D721Med (cell line): ENCODE results near the gene HAPLN2.

ENCODE experiments used
- DNase-seq: peaks from one replicate; pipeline ENCODE4 v3.0.0; 2011; ENCODE audit warnings: low spot score; ENCODE audit not compliant: insufficient read length
- FAIRE-seq: peaks from 2 replicates; lab custom pipeline; 2011; peaks lifted over from hg19 to GRCh38; lab: Jason Lieb, UNC
- TF ChIP-seq, protein P1 (sequence below): IDR thresholded peaks from 2 replicates; pipeline ENCODE4 v1.5.1; 2012; ENCODE audit warnings: mild to moderate bottlenecking, control low read depth; ENCODE audit not compliant: insufficient read depth; ENCODE audit errors: missing control alignments

The HAPLN2 gene

GRCh38 chr1:156618853-156619581, at the start of gene HAPLN2:
Gene HAPLN2 (plus strand): TSS chr1:156619415. CDS start chr1:156623491, 4,076 bp downstream.
- TF ChIP-seq, protein P1, sequence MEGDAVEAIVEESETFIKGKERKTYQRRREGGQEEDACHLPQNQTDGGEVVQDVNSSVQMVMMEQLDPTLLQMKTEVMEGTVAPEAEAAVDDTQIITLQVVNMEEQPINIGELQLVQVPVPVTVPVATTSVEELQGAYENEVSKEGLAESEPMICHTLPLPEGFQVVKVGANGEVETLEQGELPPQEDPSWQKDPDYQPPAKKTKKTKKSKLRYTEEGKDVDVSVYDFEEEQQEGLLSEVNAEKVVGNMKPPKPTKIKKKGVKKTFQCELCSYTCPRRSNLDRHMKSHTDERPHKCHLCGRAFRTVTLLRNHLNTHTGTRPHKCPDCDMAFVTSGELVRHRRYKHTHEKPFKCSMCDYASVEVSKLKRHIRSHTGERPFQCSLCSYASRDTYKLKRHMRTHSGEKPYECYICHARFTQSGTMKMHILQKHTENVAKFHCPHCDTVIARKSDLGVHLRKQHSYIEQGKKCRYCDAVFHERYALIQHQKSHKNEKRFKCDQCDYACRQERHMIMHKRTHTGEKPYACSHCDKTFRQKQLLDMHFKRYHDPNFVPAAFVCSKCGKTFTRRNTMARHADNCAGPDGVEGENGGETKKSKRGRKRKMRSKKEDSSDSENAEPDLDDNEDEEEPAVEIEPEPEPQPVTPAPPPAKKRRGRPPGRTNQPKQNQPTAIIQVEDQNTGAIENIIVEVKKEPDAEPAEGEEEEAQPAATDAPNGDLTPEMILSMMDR, result peak; percentile 56
- no peak for DNase-seq
- FAIRE-seq, result no peak

DNA sequence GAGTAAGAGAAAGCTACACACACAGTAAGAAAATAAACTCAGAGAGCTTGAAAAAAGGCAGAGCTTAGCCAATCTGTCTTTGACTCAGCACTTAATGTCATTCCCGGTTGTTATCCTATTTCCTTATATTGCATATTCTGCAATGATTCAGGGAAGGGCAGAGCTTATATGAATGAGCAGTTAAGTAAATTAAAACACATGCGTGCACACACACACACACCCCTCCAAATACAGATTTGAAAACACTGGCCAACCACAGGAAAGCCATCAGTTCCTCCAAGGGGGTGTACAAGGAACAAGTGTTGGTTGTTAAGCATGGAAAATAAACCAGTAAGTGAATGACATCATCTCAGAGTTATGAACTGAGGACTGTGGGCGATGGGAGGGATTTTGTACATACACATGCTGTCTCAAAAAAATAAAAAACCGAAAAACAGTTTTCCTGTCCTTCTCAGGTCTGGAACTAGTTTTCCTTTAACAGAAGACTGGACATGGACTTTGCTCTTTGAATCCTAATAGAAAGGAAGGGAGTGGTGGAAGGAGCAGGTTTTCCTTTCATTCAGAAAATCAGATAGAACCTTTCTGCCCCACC, 47.9 kb upstream of the HAPLN2 start:
- TF ChIP-seq, protein P1, result no peak
- DNase-seq (no peak), FAIRE-seq (no peak)

DNA sequence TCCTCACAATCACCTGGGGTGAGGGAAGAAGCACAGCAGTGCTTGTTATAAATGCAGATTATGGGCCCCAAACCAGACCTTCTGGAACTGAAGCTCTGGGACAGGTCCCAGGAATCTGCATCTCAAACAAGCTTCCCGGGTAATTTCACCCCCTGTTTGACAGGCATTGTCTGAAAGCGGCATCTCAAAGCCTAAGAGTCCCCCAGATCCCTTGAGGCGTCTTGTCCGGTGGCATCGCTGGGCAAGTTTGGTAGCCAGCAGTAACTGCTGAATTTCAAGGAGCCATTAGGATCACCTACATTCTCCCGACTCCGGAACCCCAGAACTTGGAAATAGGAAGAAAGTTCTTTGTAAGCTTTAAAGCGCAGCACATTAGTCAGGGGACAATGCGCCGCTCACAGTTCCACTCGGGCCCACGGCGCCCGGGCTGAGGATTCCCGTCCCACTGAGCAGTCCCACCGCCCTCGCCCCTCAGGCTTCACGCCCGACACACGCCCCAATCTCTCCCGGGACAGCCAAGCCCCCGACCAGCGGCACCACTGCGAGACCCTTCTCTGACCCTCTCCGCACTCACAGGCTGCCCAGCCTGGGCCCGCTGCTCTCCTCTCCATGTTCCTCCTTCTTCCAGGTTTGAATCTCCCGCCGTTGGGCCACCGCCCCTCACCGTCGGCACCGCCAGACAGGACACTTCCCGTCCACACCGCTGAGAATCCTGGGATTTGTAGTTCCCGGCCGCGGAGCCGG, 47.1 kb upstream of the HAPLN2 start, which contains the start of gene IQGAP3:
IQGAP3 (minus strand) TSS at position 647 of the 744 bp plus-strand sequence; CDS start at position 611, 36 bp downstream.
- FAIRE-seq (no peak), DNase-seq (peak; percentile 100)
- TF ChIP-seq, protein P1, result no peak

GRCh38 chr1:156572663-156573018, 46.6 kb upstream of the HAPLN2 start:
- FAIRE-seq, result no peak
- TF ChIP-seq, protein P1, result no peak
- DNase-seq, result no peak

DNA sequence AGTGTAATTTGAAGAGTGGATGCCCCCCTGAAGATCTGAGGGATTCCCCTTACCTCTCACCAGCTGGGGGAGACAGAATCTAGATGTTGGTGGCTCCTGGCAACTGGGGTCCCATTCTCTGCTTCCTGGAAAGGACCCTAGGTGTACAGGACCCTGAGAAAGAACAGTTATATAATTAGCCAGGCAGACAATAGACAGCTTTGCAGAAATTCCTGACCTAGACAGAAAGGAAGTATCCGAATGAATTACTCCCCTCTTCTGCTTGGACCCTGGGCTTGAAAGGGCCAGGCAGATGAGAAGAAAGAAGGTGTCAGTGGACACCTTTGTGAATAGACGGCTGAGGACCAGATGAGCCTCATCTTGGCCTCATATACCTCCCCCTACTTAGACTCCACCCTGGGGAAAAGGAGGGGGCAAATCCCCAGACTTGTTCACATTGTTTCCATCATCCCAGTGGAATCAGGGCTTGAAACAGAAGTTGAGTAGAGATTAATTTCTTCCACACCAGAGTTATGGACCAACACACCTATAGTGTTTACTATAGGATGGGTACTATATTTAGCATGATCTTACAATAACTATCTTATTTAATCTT, 45.1 kb upstream of the HAPLN2 start:
- FAIRE-seq (no peak), DNase-seq (no peak)
- TF ChIP-seq, protein P1, result no peak

GRCh38 chr1:156577550-156577949, 41.7 kb upstream of the HAPLN2 start:
- FAIRE-seq (no peak), DNase-seq (no peak)
- TF ChIP-seq, protein P1, result no peak
